ENCODE measurements around the gene ARPC2. TPM values are rescaled to one million over a fixed set of nuclear protein-coding genes. Genes with fewer than 3 reads are reported as not detected.

The ARPC2 gene
- total and polyA plus RNA-seq, 2 of the 13 experiments (the other 11 are each of a cell fraction or from before 2014, with no cell fraction given): 168 to 303 TPM

DNA sequence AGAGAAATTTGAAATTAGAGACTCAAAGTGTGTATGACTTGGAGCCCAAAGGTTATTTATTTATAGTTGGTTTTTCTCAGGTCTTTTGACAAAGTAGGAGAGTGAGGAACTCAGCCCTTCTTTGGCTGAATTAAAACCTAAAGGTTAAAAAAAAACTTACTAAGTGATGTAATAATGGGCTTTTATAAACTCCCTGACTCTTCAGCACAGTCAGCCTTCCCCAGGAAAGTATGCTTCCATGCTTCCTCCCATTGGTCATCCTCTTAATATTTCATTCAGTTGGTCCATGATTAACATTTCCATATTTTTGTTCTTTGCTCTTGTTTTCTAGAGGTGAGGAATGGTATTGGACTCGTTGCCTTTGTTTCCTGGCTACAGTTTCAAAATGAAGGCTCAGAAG is 7.2 kb downstream of the ARPC2 start:
- 100% methylated on average over 1 of the region's 1 CpG for WGBS (ENCODE audit: low lambda C conversion rate)
- Histone ChIP-seq H2AFZ (ENCODE audit: low read length) (no peak overlapping the region), H3K79me2 (ENCODE audit: insufficient read depth, low read length) (peaks cover 59% of the 10 kb centered on the region), H3K4me3 (replicated peaks in 1 of 3; ENCODE audit: insufficient read depth in 1 of 3, low read depth in 2 of 3, low read length in 3 of 3) (no peak overlapping the region), H3K9ac (ENCODE audit: insufficient read depth, low read depth, low read length) (no peak overlapping the region), H3K4me1 (ENCODE audit: insufficient read depth, low read length) (peaks cover 45% of the 10 kb centered on the region), H3K9me3 (ENCODE audit: low read length) (no peaks in the 10 kb centered on the region), H3K4me2 (ENCODE audit: low read depth, low read length) (no peak overlapping the region), H3K27me3 (ENCODE audit: control insufficient read depth in 1 of 2, insufficient read depth in 2 of 2, low read length in 2 of 2) (no peaks in the 10 kb centered on the region), H4K20me1 (ENCODE audit: insufficient read depth, low read length) (peaks cover 3% of the 10 kb centered on the region; the same call in 1 of the 2 replicates), H3K27ac (ENCODE audit: extremely low read length, insufficient read depth, low read length) (no peak overlapping the region), H3K36me3 (replicated peaks in 1 of 2; ENCODE audit: control insufficient read depth in 1 of 2, insufficient read depth in 2 of 2, low read length in 2 of 2) (peaks cover 7 to 80% of the 10 kb centered on the region in 2 experiments)
- in situ Hi-C loops (cut with HindIII; ENCODE audit: extremely low pct_ligation_motif_present, low pct_unique_long_range_greater_than_20kb) (no loop called here), intact Hi-C loops (cut with micrococcal nuclease; ENCODE audit: unreplicated experiment) (no loop called here)
- CTCF ChIA-PET (ENCODE audit: low intra/inter-chr PET ratio, low total read pairs): no interaction called here
- FAIRE-seq: no peak
- no TSS peak for BruUV-seq (replicated peaks)
- POLR2A ChIA-PET: no interaction called here
- no peak for ATAC-seq
- no peak for DNase-seq (ENCODE audit: low spot score)
- TF ChIP-seq MED8 (CRISPR knock-in tag; IDR thresholded peaks at IDR 0.05; ENCODE audit: insufficient replicate concordance) (no peak), ZNF12 (CRISPR knock-in tag; IDR thresholded peaks at IDR 0.05) (no peak), CCAR2 (optimal IDR thresholded peaks at IDR 0.05; ENCODE audit: low read depth, low read length) (no peak), ZNF446 (CRISPR knock-in tag; IDR thresholded peaks at IDR 0.05) (no peak), NR1H2 (CRISPR knock-in tag; IDR thresholded peaks at IDR 0.05; ENCODE audit: borderline replicate concordance, low read depth) (no peak), ATF7 (IDR thresholded peaks at IDR 0.05) (no peak), ATF7 (CRISPR knock-in tag; IDR thresholded peaks at IDR 0.05) (no peak), POLR2A (IDR thresholded peaks at IDR 0.05; ENCODE audit: insufficient read depth in 1 of 2, low read depth in 2 of 2, low read length in 2 of 2) (no peak), ZNF550 (CRISPR knock-in tag; IDR thresholded peaks at IDR 0.05; ENCODE audit: borderline replicate concordance) (no peak), ATM (IDR thresholded peaks at IDR 0.05; ENCODE audit: borderline replicate concordance) (no peak), ZNF44 (CRISPR knock-in tag; IDR thresholded peaks at IDR 0.05) (no peak), ZSCAN21 (CRISPR knock-in tag; IDR thresholded peaks at IDR 0.05; ENCODE audit: borderline replicate concordance) (no peak), ZNF629 (CRISPR knock-in tag; conservative IDR thresholded peaks at IDR 0.05) (no peak), ARHGAP35 (CRISPR knock-in tag; IDR thresholded peaks at IDR 0.05; ENCODE audit: borderline replicate concordance) (no peak), IRX3 (CRISPR knock-in tag; IDR thresholded peaks at IDR 0.05; ENCODE audit: borderline replicate concordance, low read depth) (no peak), CBX1 (IDR thresholded peaks at IDR 0.05; ENCODE audit: low read depth) (no peak), ADNP (CRISPR knock-in tag; IDR thresholded peaks at IDR 0.05) (no peak), MAFG (CRISPR knock-in tag; IDR thresholded peaks at IDR 0.05) (no peak), GPN1 (CRISPR knock-in tag; IDR thresholded peaks at IDR 0.05; ENCODE audit: borderline replicate concordance) (no peak)
- TF ChIP-seq, protein P1, sequence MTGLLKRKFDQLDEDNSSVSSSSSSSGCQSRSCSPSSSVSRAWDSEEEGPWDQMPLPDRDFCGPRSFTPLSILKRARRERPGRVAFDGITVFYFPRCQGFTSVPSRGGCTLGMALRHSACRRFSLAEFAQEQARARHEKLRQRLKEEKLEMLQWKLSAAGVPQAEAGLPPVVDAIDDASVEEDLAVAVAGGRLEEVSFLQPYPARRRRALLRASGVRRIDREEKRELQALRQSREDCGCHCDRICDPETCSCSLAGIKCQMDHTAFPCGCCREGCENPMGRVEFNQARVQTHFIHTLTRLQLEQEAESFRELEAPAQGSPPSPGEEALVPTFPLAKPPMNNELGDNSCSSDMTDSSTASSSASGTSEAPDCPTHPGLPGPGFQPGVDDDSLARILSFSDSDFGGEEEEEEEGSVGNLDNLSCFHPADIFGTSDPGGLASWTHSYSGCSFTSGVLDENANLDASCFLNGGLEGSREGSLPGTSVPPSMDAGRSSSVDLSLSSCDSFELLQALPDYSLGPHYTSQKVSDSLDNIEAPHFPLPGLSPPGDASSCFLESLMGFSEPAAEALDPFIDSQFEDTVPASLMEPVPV (CRISPR knock-in tag; IDR thresholded peaks at IDR 0.05): no peak
- TF ChIP-seq, protein P2, sequence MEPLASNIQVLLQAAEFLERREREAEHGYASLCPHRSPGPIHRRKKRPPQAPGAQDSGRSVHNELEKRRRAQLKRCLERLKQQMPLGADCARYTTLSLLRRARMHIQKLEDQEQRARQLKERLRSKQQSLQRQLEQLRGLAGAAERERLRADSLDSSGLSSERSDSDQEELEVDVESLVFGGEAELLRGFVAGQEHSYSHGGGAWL (CRISPR knock-in tag; IDR thresholded peaks at IDR 0.05): no peak
